Pancreas (tissue), 10 donors: ENCODE data around the gene TGFBR3L. TPM values are rescaled to one million over a fixed set of nuclear protein-coding genes. Genes with fewer than 3 reads are reported as not detected.

Experiments
- ATAC-seq, 4 donors: fragments of 200-7000 bp; cut with Tn5 transposase; one replicate each; pipeline versions ENCODE4 v1.8.0 to v1.9.1; 2020; ENCODE audit warnings: mild to moderate bottlenecking in 4 of 4, moderate library complexity in 4 of 4
- DNase-seq, 6 donors: peaks; one replicate each; pipeline ENCODE4 v3.0.0-alpha.2; 2020
- FAIRE-seq: peaks from 2 replicates; lab custom pipeline; 2012; peaks lifted over from hg19 to GRCh38; lab: Jason Lieb, UNC
- H3K27ac ChIP-seq, 4 donors: fragments of 200-600 bp; sonication (generic); 1 replicate in 3 of 4; 2 replicates in 1 of 4; pipeline versions ENCODE4 v1.5.0 to v1.8.0; 2020
- H3K27me3 ChIP-seq, 4 donors: fragments of 200-600 bp; one replicate each; pipeline ENCODE4 v1.8.0; 2021
- H3K36me3 ChIP-seq, 3 donors: fragments of 200-600 bp; sonication (generic) in 1 of 3; one replicate each; pipeline versions ENCODE4 v1.5.0 to v1.8.0; 2020 to 2021
- H3K4me1 ChIP-seq, 3 donors: fragments of 200-600 bp; one replicate each; pipeline ENCODE4 v1.8.0; 2021
- H3K4me3 ChIP-seq, 4 donors: fragments of 200-600 bp; sonication (generic) in 2 of 4; one replicate each; pipeline versions ENCODE4 v1.5.0 to v1.8.0; 2020 to 2021
- H3K9me3 ChIP-seq, 4 donors: fragments of 200-600 bp; one replicate each; pipeline ENCODE4 v1.8.0; 2021
- CTCF ChIP-seq, 4 donors: fragments of 200-600 bp; sonication (generic) in 3 of 4; IDR thresholded peaks; one replicate each; pipeline versions ENCODE4 v1.5.0 to v1.8.0; 2021; ENCODE audit warnings: antibody characterized with exemption in 4 of 4
- WGBS, 2 donors: extraction: QIAGEN DNeasy Blood & Tissue Kit; methylation state at CpG; one replicate each; pipeline ENCODE4 v1.1.7; 2013; 5-methylcytosine and 5-hydroxymethylcytosine counted together
- intact Hi-C, 3 donors: fragments of 100-400 bp; cut with DNase I; formaldehyde crosslinking; loops; one replicate each; pipeline versions ENCODE4 v1.11.1 to v1.14.2; 2022
- polyA plus RNA-seq, 2 donors: library from polyadenylated mRNA; stranded (reverse); fragments of 200-250 nt; gene quantifications; one replicate each; pipeline ENCODE4 v1.2.3, GENCODE V29; 2013
- total RNA-seq, 6 donors: library from RNA; stranded (reverse); fragmentation: NEBNext Ultra II Directional in 4 of 6; extraction: Animal tissue kit (Norgen Biotek cat#: 25700) in 4 of 6; gene quantifications; one replicate each; pipeline versions ENCODE4 v1.2.1 to v1.2.4, GENCODE V29; 2021 to 2023
- donor health status: healthy with polysubstance abuse.
- donor health status: DM: no; HTN: no; CAD: no; lungs with moderate emphysema.
- donor health status: DM: no; HTN: no; CAD: no.
- donor health status: control.
- donor health status: control.
- donor health status: Bipolar disorder and iron deficiency.
- donor health status: DM: yes; HTN: yes; CAD: no.
- donor health status: DM: no; HTN: no; CAD: no.
- donor health status: DM: no; HTN: no; CAD: no.
- donor health status: DM: yes; HTN: yes; CAD: no.

TGFBR3L gene
- total and polyA plus RNA-seq, 8 donors: 0.16 to 2.2 (median 0.59) TPM; not detected in 2

DNA sequence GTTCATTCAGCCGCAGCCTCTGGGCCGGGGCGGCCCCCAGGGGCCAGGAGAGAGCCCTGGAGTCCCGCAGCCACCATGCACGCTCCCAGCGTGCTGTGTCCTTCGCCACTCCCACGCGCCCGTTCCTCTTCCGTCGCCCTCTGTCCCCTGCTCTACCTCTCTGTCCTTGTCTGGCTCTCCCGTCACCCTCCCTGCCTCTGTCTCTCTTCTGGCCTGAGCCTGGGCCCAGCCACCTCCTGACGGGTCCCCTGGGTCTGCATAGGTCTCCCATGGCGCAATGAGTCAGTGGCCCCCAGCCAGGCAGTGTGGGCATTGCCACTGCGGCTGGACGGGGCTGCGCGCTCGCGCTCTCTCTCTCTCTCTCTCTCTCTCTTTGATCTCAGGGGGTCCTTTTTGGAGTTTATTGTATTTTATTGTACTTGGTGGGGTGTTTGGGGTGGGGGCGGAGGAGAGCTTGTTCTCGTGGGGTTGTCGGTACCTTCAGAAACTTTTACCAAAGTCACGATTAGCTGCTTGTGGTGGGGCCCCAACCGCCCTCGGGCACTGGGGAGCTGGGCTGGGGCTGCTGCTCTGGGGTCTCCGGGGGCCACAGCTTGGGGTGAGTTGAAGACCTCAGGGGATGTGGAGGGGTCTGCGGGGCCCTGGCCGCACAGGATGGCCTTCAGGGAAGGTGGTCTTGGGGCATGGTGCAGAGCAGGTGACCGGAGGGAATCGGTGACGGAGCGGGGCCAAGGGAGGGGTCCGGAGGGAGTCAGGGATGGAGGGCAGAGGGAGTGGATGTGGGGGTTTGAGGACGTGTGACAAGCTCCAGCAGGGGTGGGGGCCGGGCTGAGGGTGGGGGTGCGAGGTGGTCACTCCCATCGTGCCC, 1.7 kb upstream of the TGFBR3L start:
- Histone ChIP-seq H3K4me1 (peaks cover 0 to 17% (median 6%) of the 10 kb centered on the region in 3 donors), H3K4me3 (no peak overlapping the region), H3K27ac (no peak overlapping the region), H3K27me3 (peaks cover 0 to 6% (median 0%) of the 10 kb centered on the region in 4 donors), H3K36me3 (peaks cover 4 to 29% (median 22%) of the 10 kb centered on the region in 3 donors), H3K9me3 (no peaks in the 10 kb centered on the region)
- FAIRE-seq: no peak
- no peak for ATAC-seq
- DNase-seq: peak in 3 of 6 donors; percentile 39 to 75 (median 55)
- no peak for TF ChIP-seq CTCF (IDR thresholded peaks at IDR 0.05)
- 92 to 94% methylated on average over 39 of the region's 39 CpGs for WGBS, 2 donors
- intact Hi-C loops: no loop called here

DNA sequence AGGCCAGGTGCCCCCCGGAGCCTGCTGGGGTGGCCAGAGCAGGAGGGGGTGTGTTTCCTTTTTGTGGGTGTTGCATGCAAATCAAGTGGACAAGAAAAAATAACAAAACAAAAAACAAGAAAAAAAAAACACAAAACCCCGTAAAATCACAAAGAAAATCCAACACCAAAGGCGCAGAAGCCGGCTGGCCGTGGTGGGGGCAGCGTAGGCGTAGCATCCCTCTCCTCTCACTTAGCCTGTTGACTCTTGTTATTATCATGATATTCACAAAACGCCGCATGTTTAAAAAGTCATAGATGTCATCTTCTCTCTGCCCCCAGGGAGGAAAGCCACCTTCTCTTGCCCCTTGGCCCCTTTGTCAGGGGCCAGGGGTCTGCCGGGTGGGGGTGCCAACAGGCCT, 978 bp upstream of the TGFBR3L start:
- peaks cover 0 to 6% (median 0%) of the 10 kb centered on the region in 4 donors for H3K27me3 ChIP-seq
- WGBS, 2 donors: 87 to 90% methylated on average over 10 of the region's 10 CpGs
- H3K36me3 ChIP-seq: peaks cover 4 to 29% (median 22%) of the 10 kb centered on the region in 3 donors
- H3K4me3 ChIP-seq: no peak overlapping the region
- no peak for TF ChIP-seq CTCF (IDR thresholded peaks at IDR 0.05)
- no peak for ATAC-seq
- no peak for FAIRE-seq
- intact Hi-C loops: no loop called here
- H3K4me1 ChIP-seq: peaks cover 0 to 18% (median 6%) of the 10 kb centered on the region in 3 donors
- H3K27ac ChIP-seq: no peak overlapping the region
- no peaks in the 10 kb centered on the region for H3K9me3 ChIP-seq
- DNase-seq: no peak

GRCh38 chr19:7914099-7914498, 531 bp upstream of the TGFBR3L start:
- H3K36me3 ChIP-seq: peaks cover 4 to 29% (median 22%) of the 10 kb centered on the region in 3 donors
- intact Hi-C loops: no loop called here
- ATAC-seq: no peak
- DNase-seq: peak in 1 of 6 donors; percentile 30
- peaks cover 0 to 18% (median 6%) of the 10 kb centered on the region in 3 donors for H3K4me1 ChIP-seq
- WGBS, 2 donors: 50 to 52% methylated on average over 12 of the region's 12 CpGs
- FAIRE-seq: no peak
- H3K27me3 ChIP-seq: peaks cover 0 to 6% (median 0%) of the 10 kb centered on the region in 4 donors
- H3K4me3 ChIP-seq: no peak overlapping the region
- no peak overlapping the region for H3K27ac ChIP-seq
- no peaks in the 10 kb centered on the region for H3K9me3 ChIP-seq
- no peak for TF ChIP-seq CTCF (IDR thresholded peaks at IDR 0.05)

DNA sequence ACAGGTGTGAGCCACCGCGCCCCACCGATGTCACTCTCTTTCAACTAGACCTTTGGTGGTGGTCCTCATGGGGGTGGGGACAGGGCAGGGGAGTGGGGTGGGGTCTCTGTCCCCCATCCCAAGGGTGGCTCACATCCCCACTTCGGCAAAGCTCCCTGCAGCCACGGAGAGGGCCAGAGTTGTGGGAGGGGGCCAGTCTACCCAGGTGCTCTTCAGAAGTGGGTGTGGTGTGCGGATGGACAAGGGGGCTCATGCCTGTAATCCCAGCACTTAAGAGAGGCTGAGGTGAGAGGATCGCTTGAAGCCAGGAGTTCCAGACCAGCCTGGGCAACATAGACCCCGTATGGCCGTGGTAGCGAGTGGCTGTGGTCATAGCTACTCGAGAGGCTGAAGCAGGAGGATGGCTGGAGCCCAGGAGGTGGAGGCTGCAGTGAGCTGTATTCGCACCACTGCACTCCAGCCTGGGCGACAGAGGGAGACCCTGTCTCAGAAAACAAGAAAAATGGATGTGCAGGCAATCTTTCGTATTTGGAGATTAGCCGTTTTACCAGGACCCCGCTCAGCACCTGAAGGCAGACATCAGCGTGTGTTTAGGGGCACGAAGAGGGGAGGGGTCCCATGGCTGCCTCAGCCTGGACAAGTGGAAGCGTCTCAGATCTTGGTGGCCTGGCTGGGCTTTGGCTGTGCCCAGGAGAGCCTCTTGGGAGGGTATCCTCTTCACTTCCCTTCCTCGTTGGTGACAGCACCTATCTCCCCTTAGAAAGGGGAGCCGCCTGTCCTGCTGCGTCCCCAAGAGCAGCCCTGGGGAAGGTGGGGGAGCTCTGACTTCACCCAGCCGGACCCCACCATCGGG, 846 bp downstream of the TGFBR3L start:
- peak overlapping the region in 1 of 4 donors; percentile 38 for H3K4me3 ChIP-seq
- no peak for TF ChIP-seq CTCF (IDR thresholded peaks at IDR 0.05)
- no peak for ATAC-seq
- H3K9me3 ChIP-seq: no peaks in the 10 kb centered on the region
- FAIRE-seq: no peak
- H3K27me3 ChIP-seq: peaks cover 0 to 6% (median 0%) of the 10 kb centered on the region in 4 donors
- peak in 3 of 6 donors; percentile 5 to 33 (median 13) for DNase-seq
- H3K36me3 ChIP-seq: peaks cover 4 to 23% (median 19%) of the 10 kb centered on the region in 3 donors
- intact Hi-C loops: no loop called here
- no peak overlapping the region for H3K27ac ChIP-seq
- peaks cover 0 to 18% (median 6%) of the 10 kb centered on the region in 3 donors for H3K4me1 ChIP-seq
- 37 to 51% methylated on average over 21 to 24 of the region's 24 CpGs for WGBS, 2 donors
